HCT116 (cell line): Measurements from ENCODE around the gene RELCH.

Experiments used
- EGR1 ChIP-seq: IDR thresholded peaks from 2 replicates; pipeline ENCODE4 v1.6.1; 2012; ENCODE audit warnings: low read depth
- ELF1 ChIP-seq: IDR thresholded peaks from 2 replicates; pipeline ENCODE4 v1.6.1; 2012; ENCODE audit warnings: low read depth, borderline replicate concordance
- POLR2A ChIP-seq: IDR thresholded peaks from 2 replicates; pipeline ENCODE4 v1.7.0; 2011; ENCODE audit warnings: borderline replicate concordance; ENCODE audit not compliant: insufficient read depth, insufficient read length; ENCODE audit errors: extremely low read depth
- POLR2AphosphoS5 ChIP-seq: IDR thresholded peaks from 2 replicates; pipeline ENCODE4 v1.6.1; 2011; ENCODE audit warnings: mild to moderate bottlenecking, low read depth, low read length, moderate library complexity
- TF ChIP-seq, protein P1 (sequence below), 3 experiments: fragments of 200-600 bp in 1 of 3; sonication (generic) in 1 of 3; IDR thresholded peaks in 2 of 3; conservative IDR thresholded peaks in 1 of 3; 2 replicates each; pipeline ENCODE4 v1.5.1; 2012 to 2017; ENCODE audit warnings: low read depth in 2 of 3, low read length in 2 of 3, antibody characterized with exemption in 1 of 3, borderline replicate concordance in 1 of 3, control low read depth in 1 of 3, mild to moderate bottlenecking in 1 of 3, mixed read lengths in 1 of 3, mixed run types in 1 of 3, moderate library complexity in 1 of 3; ENCODE audit not compliant: insufficient read depth in 1 of 3
- TF ChIP-seq, protein P2 (sequence below): IDR thresholded peaks from 2 replicates; pipeline ENCODE4 v1.6.1; 2011; ENCODE audit warnings: mild to moderate bottlenecking, low read length, moderate library complexity; ENCODE audit not compliant: insufficient replicate concordance; ENCODE audit errors: extremely low read depth

- TF ChIP-seq, protein P1, sequence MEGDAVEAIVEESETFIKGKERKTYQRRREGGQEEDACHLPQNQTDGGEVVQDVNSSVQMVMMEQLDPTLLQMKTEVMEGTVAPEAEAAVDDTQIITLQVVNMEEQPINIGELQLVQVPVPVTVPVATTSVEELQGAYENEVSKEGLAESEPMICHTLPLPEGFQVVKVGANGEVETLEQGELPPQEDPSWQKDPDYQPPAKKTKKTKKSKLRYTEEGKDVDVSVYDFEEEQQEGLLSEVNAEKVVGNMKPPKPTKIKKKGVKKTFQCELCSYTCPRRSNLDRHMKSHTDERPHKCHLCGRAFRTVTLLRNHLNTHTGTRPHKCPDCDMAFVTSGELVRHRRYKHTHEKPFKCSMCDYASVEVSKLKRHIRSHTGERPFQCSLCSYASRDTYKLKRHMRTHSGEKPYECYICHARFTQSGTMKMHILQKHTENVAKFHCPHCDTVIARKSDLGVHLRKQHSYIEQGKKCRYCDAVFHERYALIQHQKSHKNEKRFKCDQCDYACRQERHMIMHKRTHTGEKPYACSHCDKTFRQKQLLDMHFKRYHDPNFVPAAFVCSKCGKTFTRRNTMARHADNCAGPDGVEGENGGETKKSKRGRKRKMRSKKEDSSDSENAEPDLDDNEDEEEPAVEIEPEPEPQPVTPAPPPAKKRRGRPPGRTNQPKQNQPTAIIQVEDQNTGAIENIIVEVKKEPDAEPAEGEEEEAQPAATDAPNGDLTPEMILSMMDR (IDR thresholded peaks at IDR 0.05 in 2 of 3, conservative IDR thresholded peaks at IDR 0.05 in 1 of 3; ENCODE audit: borderline replicate concordance in 1 of 3, insufficient read depth in 1 of 3, low read depth in 2 of 3, low read length in 2 of 3), result no peak
- TF ChIP-seq POLR2A (no peak), POLR2AphosphoS5 (no peak), EGR1 (no peak), ELF1 (no peak)
- TF ChIP-seq, protein P2, sequence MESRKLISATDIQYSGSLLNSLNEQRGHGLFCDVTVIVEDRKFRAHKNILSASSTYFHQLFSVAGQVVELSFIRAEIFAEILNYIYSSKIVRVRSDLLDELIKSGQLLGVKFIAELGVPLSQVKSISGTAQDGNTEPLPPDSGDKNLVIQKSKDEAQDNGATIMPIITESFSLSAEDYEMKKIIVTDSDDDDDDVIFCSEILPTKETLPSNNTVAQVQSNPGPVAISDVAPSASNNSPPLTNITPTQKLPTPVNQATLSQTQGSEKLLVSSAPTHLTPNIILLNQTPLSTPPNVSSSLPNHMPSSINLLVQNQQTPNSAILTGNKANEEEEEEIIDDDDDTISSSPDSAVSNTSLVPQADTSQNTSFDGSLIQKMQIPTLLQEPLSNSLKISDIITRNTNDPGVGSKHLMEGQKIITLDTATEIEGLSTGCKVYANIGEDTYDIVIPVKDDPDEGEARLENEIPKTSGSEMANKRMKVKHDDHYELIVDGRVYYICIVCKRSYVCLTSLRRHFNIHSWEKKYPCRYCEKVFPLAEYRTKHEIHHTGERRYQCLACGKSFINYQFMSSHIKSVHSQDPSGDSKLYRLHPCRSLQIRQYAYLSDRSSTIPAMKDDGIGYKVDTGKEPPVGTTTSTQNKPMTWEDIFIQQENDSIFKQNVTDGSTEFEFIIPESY, result no peak
These were observed 22.7 kb upstream of the RELCH start for GRCh38 chr18:62164310-62164709.
